Endometrium (tissue), 2 donors: ENCODE measurements around the gene CERK.

Source experiments
- FAIRE-seq: peaks from 2 replicates; lab custom pipeline; 2012; peaks lifted over from hg19 to GRCh38; lab: Jason Lieb, UNC
- donor health status: control.
- donor health status: control.

The CERK gene

GRCh38 chr22:46731246-46732040, 6.6 kb downstream of the CERK start:
- no peak for FAIRE-seq

DNA sequence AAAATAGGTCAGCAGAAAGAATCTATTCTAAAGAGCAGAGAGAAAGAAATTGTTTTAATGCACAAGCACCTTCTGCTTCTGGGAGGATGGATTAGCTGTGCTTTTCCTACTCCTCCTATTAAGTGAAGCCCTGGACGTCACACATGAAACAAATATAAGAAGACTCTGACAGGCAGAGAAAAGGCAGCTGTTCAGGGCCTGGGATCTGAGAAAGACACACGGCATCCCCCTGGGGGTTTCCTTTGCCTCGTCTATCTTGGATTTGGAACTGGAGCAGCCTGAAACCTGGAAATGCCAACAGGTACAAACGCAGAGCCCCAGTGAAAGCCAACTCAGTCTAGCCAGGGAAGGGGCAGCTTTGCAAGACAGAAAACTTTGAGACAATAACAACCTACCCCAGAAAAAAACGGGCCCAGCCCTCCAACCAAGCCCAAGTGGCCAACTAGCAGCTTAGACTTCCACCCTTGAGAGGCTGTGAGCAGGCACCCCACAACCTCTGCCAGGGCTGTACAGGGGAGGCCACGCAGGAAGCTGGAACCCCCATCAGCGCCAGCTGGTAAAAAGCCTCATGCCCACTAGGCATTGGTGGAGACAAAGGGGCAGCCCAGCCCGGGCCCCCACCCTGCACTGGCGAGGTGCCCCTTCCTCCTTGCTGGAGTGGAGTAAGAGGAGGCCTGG, 7.3 kb downstream of the CERK start:
- no peak for FAIRE-seq

DNA sequence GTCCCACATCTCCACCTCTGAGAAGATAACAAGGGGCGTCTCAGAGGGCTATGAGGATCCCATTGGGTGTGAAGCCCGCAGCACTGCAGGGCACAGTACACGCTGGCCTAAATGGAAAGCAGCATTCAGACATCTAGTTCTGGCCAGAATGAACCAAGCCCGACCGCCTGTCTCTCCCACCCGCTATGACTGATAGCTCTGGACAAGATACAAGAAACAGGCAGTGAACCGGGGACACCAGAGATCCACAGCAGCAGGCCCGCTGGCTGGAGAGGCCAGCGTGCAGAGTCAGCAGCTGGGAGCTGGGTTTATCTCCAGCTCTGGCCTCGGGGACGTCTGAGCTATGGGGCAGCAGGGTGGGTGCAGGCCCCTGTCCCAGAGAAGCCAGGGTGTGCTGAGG, 9.6 kb downstream of the CERK start:
- FAIRE-seq, result no peak

- no peak for FAIRE-seq
Observed at GRCh38 chr22:46727813-46728364, 10.2 kb downstream of the CERK start.

DNA sequence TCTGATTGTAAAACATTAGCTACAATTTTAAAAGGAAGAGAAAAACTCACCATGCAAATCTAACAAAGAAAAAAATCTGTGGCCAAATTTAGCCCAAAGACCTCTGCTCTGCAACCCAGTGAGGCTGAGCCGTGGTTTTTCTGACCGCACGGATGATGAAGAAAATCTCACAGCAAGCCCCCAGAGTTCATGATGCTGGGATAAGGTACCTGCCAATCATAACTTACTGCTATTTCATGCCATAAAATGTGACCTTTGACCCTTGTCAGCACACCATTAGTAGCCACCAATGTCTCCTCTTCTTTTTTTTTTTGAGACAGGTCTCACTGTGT, 11.1 kb downstream of the CERK start:
- no peak for FAIRE-seq

- FAIRE-seq, result no peak
Observed at GRCh38 chr22:46726066-46726985, 11.7 kb downstream of the CERK start.

DNA sequence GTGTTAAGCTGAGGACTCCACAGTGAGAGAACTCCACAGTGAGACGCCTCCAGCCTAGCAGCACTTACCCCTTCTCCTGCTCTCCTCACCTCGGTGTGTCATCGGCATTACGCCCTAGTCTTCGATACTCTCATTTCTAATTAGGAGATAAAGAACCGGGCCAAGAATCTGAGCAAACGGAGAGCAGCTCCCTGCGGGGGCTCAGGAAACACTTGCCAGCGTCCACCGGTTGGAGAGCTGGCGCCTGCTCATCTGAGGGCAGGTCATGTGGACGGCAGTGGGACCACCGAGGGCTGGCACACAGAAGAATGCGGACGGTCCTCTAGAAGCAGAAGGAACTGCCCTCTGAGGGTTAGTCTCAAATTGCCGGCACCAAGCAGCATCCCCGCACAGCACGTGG, 13.0 kb downstream of the CERK start:
- FAIRE-seq, result no peak

GRCh38 chr22:46723882-46724281, 14.2 kb downstream of the CERK start:
- no peak for FAIRE-seq

GRCh38 chr22:46721501-46722085, 16.5 kb downstream of the CERK start:
- FAIRE-seq, result no peak

DNA sequence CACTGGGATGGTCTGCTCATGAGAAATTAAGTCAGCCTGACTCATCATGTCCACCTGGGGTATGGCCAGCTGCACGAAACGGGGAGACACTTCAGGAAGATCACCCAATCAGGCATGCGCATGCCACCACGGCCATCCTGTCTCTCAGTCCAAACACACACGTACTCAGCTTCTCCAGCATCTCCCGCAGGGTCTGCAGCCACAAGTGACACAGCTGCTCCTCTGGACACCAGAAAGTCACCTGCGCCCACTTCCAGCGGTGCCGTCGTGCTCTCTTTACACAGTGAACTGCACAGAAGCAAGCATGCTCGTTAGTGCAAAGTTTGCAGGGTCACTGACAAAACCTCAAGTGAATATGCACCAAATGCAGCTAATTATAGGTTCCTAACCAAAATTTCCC, 18.1 kb downstream of the CERK start:
- no peak for FAIRE-seq

DNA sequence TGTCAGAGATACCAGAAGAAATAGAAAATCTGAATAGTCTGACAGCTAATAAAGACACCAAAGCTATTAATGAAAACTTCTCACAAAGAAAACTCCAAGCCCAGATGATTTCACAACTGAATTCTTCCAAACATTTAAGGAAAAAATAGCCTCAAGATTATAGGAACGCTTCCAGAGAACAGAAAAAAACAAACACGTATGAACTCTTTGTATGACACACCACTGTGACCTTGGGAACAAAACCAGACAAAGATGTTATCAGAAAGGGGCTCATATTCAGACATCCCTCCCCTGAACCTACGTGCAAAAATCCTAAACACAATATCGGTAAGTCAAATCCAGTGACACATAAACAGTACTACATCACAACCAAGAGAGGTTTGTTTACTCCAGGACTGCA, 23.5 kb downstream of the CERK start:
- FAIRE-seq, result no peak

DNA sequence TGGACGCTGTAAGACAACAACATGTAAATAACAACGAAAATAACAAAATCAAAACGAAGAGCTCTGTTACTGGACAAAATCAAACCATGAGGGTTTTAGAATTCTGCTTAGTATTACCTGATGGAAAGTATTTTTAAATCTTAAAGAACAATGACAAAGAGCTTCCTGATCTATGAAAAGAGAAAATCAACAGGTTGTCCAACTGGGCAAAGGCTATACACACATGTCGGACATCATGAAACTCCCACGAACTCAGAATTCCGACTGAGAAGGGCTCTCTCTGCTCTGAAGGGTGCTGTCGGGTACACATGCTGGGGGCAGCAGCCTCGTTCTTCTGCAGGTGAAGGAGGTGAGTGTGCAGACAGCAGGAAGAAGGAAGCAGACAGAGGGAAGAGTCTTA, 25.8 kb downstream of the CERK start:
- no peak for FAIRE-seq

DNA sequence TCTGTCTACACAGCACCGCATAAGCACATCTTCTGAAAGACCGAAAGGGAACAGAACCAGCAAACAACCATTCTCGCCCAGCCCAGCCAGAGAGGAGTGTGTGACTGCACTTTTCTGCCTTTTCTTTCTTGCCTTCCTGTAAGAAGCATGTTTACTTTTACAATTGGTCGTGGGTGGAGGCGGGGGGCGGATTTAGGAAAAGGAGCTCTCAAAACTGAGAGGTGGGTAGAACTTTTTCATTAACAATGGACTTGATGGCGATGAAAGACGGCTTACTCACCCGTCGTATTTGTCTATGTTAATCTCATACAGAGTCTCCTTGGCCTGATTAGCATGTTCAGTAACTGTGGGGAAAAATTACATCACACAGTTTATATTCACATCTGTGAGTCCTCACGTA, 27.2 kb downstream of the CERK start:
- FAIRE-seq, result no peak

DNA sequence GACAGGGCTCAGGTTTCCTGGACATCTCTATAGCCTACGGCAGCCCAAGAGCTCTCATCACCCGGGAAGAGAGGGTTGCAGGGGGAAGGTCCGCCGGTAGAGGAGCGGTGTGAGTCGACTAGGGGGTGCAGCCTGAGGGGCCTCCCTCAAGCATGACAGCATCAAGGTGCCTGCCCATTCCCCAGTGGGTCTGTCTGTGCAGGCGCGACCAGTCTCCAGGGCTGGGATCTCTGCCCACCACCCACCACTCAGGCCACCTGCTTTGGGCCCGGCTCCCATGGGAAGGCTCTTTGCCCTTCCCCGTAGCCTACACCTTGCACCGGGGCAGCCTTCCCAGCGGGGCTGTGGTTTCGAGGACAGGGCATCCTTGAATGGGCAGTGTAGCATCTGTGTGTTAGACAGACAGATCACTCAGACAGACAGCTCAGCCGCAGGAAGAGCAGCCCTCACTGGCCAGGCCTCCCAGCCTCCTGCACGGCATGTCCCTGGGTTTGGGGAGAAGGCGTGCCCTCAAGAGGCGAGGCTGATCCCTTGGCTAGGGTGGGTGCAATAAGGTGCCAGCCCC, 29.2 kb downstream of the CERK start:
- no peak for FAIRE-seq

- FAIRE-seq, result no peak
Observed at GRCh38 chr22:46707827-46708570, 30.1 kb downstream of the CERK start.

DNA sequence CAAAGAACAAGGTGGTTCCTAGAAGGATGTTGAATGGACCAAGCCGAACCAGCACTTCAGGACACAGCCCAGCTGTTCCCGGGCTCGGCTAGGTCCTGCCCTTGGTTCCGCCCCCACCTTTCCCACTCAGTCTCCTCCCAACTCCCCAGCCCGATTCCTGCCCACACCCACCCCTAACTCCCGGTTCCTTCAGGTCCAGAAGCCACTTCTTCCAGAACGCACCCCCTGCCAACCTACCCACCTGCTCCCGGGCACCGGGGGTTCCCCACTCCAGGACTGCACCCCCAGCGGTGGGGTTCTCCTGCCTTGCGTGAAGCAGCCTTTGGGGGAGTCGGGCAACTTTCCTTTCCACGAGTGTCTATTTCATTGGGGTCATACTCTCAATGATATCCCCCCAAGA, 30.7 kb downstream of the CERK start:
- FAIRE-seq, result no peak

GRCh38 chr22:46706060-46706459, 32.0 kb downstream of the CERK start:
- FAIRE-seq, result no peak

DNA sequence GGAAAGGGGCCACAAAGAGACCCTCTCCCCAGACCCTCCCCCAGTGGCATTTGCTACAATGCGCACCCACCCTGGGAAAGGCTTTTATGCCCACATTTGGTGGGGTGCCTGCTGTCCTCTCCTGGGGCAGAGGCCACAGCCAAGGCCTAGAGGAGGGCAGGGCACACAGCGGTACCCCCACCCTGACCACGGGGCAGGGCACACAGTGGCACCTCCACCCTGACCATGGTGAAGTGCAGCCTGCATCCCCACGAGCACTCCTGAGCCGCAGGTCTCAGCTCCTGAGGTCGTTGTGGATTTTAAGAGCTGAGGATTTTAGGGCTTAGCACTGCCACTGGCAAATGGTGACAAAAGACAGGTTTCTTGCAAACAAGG, 34.1 kb downstream of the CERK start:
- FAIRE-seq, result no peak

GRCh38 chr22:46703171-46703995, 34.7 kb downstream of the CERK start:
- FAIRE-seq, result no peak

- no peak for FAIRE-seq
Observed at GRCh38 chr22:46701262-46701661, 36.8 kb downstream of the CERK start.
